SU-DHL-6 (cell line): ENCODE measurements around the gene RABL3.

ENCODE experiments used
- H2AFZ ChIP-seq: fragments of 200-600 bp; sonication (generic); 2 replicates; pipeline ENCODE4 v1.6.1; 2014; ENCODE audit warnings: low read depth, mild to moderate bottlenecking, moderate library complexity, mixed read lengths, antibody characterized with exemption, low read length; ENCODE audit not compliant: severe bottlenecking
- H3F3A ChIP-seq: fragments of 200-600 bp; shearing (Covaris generic); 2 replicates; pipeline ENCODE4 v1.6.0; 2016; ENCODE audit warnings: antibody characterized with exemption, mild to moderate bottlenecking; ENCODE audit not compliant: insufficient read depth
- H3K27ac ChIP-seq: fragments of 200-600 bp; sonication (generic); 2 replicates; pipeline ENCODE4 v1.5.1; 2016; ENCODE audit warnings: low read depth, mild to moderate bottlenecking, low read length, moderate library complexity, mixed read lengths
- H3K27me3 ChIP-seq: fragments of 200-600 bp; sonication (generic), shearing (Covaris generic); 2 replicates; pipeline ENCODE4 v1.6.0; 2014; ENCODE audit warnings: mild to moderate bottlenecking, low read length
- H3K36me3 ChIP-seq: fragments of 200-600 bp; sonication (generic); 2 replicates; pipeline ENCODE4 v1.6.1; 2014; ENCODE audit warnings: mild to moderate bottlenecking, low read length, mixed read lengths
- H3K4me2 ChIP-seq: fragments of 300-600, 200-600 bp; shearing (Covaris generic), sonication (generic); 2 replicates; pipeline ENCODE4 v1.6.0; 2014; ENCODE audit warnings: low read length, low read depth, mild to moderate bottlenecking; ENCODE audit not compliant: poor library complexity, severe bottlenecking
- H3K4me3 ChIP-seq: fragments of 200-600 bp; sonication (generic); 2 replicates; pipeline ENCODE4 v1.5.1; 2014; ENCODE audit warnings: antibody characterized with exemption, low read length, mild to moderate bottlenecking, mixed read lengths; ENCODE audit not compliant: insufficient read depth, poor library complexity, severe bottlenecking
- H3K79me2 ChIP-seq: fragments of 200-600 bp; sonication (generic); 2 replicates; pipeline ENCODE4 v1.6.1; 2014; ENCODE audit warnings: mild to moderate bottlenecking, low read length, moderate library complexity; ENCODE audit not compliant: insufficient read depth
- H3K9ac ChIP-seq: fragments of 200-600 bp; sonication (generic); 2 replicates; pipeline ENCODE4 v1.7.0; 2014; ENCODE audit warnings: mild to moderate bottlenecking, low read length
- H3K9me2 ChIP-seq: fragments of 200-600 bp; sonication (generic); replicated peaks from 2 replicates; pipeline ENCODE4 v1.6.1; 2014; ENCODE audit warnings: low read length; ENCODE audit not compliant: insufficient read depth
- H3K9me3 ChIP-seq: fragments of 200-600 bp; sonication (generic); 2 replicates; pipeline ENCODE4 v1.6.1; 2014; ENCODE audit warnings: low read length, mixed read lengths; ENCODE audit not compliant: insufficient read depth
- H4K20me1 ChIP-seq: fragments of 200-600 bp; sonication (generic); 2 replicates; pipeline ENCODE4 v1.6.1; 2014; ENCODE audit warnings: low read depth, mild to moderate bottlenecking, antibody characterized with exemption, low read length, moderate library complexity, mixed read lengths
- EZH2phosphoT487 ChIP-seq: fragments of 200-600 bp; sonication (generic), shearing (Covaris generic); conservative IDR thresholded peaks from 2 replicates; pipeline ENCODE4 v1.6.1; 2018; ENCODE audit warnings: mild to moderate bottlenecking, antibody characterized with exemption, low read length, moderate library complexity, mixed read lengths
- TF ChIP-seq, protein P1 (sequence below): fragments of 200-600 bp; sonication (generic); IDR thresholded peaks from one replicate; pipeline ENCODE4 v1.5.1; 2017; ENCODE audit warnings: antibody characterized with exemption, mild to moderate bottlenecking, low read length, moderate library complexity; ENCODE audit not compliant: insufficient read depth, poor library complexity, severe bottlenecking

The RABL3 gene

DNA sequence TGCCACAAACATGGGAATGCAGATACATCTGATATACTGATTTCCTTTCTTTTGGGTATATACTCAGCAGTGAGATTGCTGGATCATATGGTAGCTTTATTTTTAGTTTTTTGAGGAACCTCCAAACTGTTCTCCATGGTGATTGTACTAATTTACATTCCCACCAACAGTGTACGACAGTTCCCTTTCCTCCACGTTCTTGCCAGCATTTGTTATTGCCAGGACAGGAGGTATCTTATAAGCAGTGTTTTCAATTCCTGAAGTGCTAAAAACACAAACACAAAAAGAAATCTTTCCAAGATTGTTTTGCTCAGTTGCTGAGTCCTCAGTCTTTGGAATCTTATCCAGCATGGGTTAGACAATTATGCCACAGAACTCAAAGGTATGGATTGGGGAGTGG lies 13.7 kb upstream of the RABL3 start:
- Histone ChIP-seq H2AFZ (no peak overlapping the region), H3K9me2 (no peaks in the 10 kb centered on the region), H3K79me2 (peaks cover 73% of the 10 kb centered on the region), H3K9ac (no peak overlapping the region), H3K4me3 (no peak overlapping the region), H3K27me3 (no peaks in the 10 kb centered on the region), H3K36me3 (peaks cover 33% of the 10 kb centered on the region), H4K20me1 (peaks cover 5% of the 10 kb centered on the region), H3K4me2 (no peak overlapping the region), H3K9me3 (no peaks in the 10 kb centered on the region), H3K27ac (no peak overlapping the region), H3F3A (no peaks in the 10 kb centered on the region)
- TF ChIP-seq, protein P1, sequence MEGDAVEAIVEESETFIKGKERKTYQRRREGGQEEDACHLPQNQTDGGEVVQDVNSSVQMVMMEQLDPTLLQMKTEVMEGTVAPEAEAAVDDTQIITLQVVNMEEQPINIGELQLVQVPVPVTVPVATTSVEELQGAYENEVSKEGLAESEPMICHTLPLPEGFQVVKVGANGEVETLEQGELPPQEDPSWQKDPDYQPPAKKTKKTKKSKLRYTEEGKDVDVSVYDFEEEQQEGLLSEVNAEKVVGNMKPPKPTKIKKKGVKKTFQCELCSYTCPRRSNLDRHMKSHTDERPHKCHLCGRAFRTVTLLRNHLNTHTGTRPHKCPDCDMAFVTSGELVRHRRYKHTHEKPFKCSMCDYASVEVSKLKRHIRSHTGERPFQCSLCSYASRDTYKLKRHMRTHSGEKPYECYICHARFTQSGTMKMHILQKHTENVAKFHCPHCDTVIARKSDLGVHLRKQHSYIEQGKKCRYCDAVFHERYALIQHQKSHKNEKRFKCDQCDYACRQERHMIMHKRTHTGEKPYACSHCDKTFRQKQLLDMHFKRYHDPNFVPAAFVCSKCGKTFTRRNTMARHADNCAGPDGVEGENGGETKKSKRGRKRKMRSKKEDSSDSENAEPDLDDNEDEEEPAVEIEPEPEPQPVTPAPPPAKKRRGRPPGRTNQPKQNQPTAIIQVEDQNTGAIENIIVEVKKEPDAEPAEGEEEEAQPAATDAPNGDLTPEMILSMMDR, result no peak
- TF ChIP-seq EZH2phosphoT487, result no peak

DNA sequence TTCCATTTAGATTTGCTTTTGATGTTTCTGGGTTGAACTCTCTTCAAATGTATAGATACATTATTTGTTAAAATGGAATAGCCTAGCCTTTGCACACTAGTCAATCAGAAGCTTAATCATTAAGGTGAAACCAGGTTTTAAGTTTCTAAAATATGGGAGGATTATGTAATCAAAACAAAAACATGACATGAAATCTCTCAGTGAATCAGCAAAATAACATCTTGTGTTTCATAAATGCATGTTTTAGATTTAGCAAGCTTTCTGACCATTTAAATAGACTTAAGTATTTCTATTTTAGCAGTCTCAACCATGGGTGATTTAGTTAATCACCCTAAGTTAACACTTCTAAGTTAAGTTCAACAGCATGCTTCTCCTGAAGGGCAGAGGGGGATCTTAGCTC lies 11.5 kb upstream of the RABL3 start:
- H3K9ac ChIP-seq, result no peak overlapping the region
- TF ChIP-seq EZH2phosphoT487, result no peak
- TF ChIP-seq, protein P1, result no peak
- peaks cover 75% of the 10 kb centered on the region for H3K79me2 ChIP-seq
- no peaks in the 10 kb centered on the region for H3K27me3 ChIP-seq
- no peak overlapping the region for H3K4me3 ChIP-seq
- H2AFZ ChIP-seq, result no peak overlapping the region
- no peaks in the 10 kb centered on the region for H3F3A ChIP-seq
- H3K9me2 ChIP-seq, result no peaks in the 10 kb centered on the region
- H3K27ac ChIP-seq, result no peak overlapping the region
- H4K20me1 ChIP-seq, result peaks cover 5% of the 10 kb centered on the region
- peaks cover 39% of the 10 kb centered on the region for H3K36me3 ChIP-seq
- no peaks in the 10 kb centered on the region for H3K9me3 ChIP-seq
- no peak overlapping the region for H3K4me2 ChIP-seq

DNA sequence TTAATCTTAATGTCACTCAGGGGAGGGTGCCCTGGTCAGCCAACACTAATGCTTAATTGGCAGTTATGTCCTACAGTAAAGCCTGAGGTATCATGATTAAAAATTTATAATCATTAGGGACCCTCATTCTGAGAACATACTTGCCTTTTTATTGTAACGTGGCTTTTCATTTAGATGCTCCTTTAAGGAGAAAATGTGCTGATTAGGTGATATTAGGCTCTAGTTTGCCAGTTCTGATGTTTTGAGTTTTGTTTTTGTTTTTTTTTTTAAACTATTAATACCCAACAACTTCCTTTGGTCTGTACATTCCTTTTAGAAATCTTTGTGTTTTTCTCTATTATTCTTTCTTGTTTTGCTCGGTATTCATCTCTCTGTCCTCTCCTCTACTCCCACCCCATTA lies 10.5 kb upstream of the RABL3 start:
- TF ChIP-seq EZH2phosphoT487, result no peak
- TF ChIP-seq, protein P1, result no peak
- H3K36me3 ChIP-seq, result peaks cover 39% of the 10 kb centered on the region
- H3K9ac ChIP-seq, result no peak overlapping the region
- H3K4me2 ChIP-seq, result no peak overlapping the region
- H3K79me2 ChIP-seq, result peaks cover 72% of the 10 kb centered on the region
- H3K27ac ChIP-seq, result no peak overlapping the region
- H3K9me3 ChIP-seq, result no peaks in the 10 kb centered on the region
- H3F3A ChIP-seq, result no peaks in the 10 kb centered on the region
- H3K27me3 ChIP-seq, result no peaks in the 10 kb centered on the region
- peaks cover 5% of the 10 kb centered on the region for H4K20me1 ChIP-seq
- no peaks in the 10 kb centered on the region for H3K9me2 ChIP-seq
- no peak overlapping the region for H2AFZ ChIP-seq
- no peak overlapping the region for H3K4me3 ChIP-seq
